GM12878 (cell line): ENCODE data around the gene UBQLN4.

Source experiments
- DPF2 ChIP-seq: fragments of 450-650 bp; IDR thresholded peaks from 2 replicates; pipeline ENCODE4 v1.6.1; 2017; ENCODE audit warnings: mild to moderate bottlenecking
- ESRRA ChIP-seq: IDR thresholded peaks from 2 replicates; pipeline ENCODE4 v1.6.1; 2012; ENCODE audit warnings: mild to moderate bottlenecking, low read length, improper control_type of control experiment
- FOXM1 ChIP-seq: IDR thresholded peaks from 2 replicates; pipeline ENCODE4 v1.6.1; 2012; ENCODE audit warnings: low read depth, mild to moderate bottlenecking, inconsistent platforms, low read length, moderate library complexity
- JUNB ChIP-seq: IDR thresholded peaks from 2 replicates; pipeline ENCODE4 v1.6.1; 2016; ENCODE audit warnings: antibody characterized with exemption, mild to moderate bottlenecking
- JUND ChIP-seq: IDR thresholded peaks from 2 replicates; pipeline ENCODE4 v1.6.1; 2012; ENCODE audit warnings: low read depth, mild to moderate bottlenecking, low read length, improper control_type of control experiment, moderate library complexity
- NFYB ChIP-seq: IDR thresholded peaks from 2 replicates; pipeline ENCODE4 v1.6.1; 2011; ENCODE audit warnings: low read depth, mild to moderate bottlenecking, low read length, improper control_type of control experiment, moderate library complexity; ENCODE audit not compliant: insufficient read depth
- POLR2A ChIP-seq: IDR thresholded peaks from 2 replicates; pipeline ENCODE4 v1.6.1; 2011; ENCODE audit warnings: low read depth, mild to moderate bottlenecking, low read length
- TF ChIP-seq, protein P1 (sequence below): fragments of 450-650 bp; conservative IDR thresholded peaks from 2 replicates; pipeline ENCODE4 v1.6.1; 2017; ENCODE audit warnings: mild to moderate bottlenecking, moderate library complexity
- TF ChIP-seq, protein P2 (sequence below), 3 experiments: IDR thresholded peaks in 2 of 3; conservative IDR thresholded peaks in 1 of 3; 2 replicates each; pipeline ENCODE4 v1.5.1; 2011; ENCODE audit warnings: low read depth in 3 of 3, low read length in 3 of 3, mild to moderate bottlenecking in 3 of 3, control low read depth in 2 of 3, moderate library complexity in 2 of 3, inconsistent platforms in 1 of 3, mixed read lengths in 1 of 3; ENCODE audit not compliant: control insufficient read depth in 2 of 3, insufficient read depth in 1 of 3; ENCODE audit errors: extremely low read depth in 1 of 3

DNA sequence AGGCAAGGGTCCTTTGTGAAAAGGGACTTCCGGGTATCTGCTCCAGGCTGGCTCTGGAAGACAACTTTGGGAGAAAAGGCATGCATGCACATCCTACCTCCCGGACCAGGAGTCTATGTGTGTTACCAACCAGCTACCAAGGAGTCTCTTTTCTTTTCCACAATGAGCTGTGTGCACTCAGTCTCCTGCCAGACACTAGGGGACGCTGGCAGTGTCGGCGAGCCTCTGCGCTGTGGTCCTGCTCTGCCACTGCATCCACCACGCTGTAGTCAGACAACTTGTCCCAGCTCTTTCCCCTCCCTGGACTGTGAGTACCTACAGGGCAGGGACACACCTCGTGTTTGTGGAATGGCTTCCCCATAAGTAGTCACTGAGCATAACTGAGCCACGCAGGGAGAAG lies 27.7 kb downstream of the UBQLN4 start:
- TF ChIP-seq, protein P1, sequence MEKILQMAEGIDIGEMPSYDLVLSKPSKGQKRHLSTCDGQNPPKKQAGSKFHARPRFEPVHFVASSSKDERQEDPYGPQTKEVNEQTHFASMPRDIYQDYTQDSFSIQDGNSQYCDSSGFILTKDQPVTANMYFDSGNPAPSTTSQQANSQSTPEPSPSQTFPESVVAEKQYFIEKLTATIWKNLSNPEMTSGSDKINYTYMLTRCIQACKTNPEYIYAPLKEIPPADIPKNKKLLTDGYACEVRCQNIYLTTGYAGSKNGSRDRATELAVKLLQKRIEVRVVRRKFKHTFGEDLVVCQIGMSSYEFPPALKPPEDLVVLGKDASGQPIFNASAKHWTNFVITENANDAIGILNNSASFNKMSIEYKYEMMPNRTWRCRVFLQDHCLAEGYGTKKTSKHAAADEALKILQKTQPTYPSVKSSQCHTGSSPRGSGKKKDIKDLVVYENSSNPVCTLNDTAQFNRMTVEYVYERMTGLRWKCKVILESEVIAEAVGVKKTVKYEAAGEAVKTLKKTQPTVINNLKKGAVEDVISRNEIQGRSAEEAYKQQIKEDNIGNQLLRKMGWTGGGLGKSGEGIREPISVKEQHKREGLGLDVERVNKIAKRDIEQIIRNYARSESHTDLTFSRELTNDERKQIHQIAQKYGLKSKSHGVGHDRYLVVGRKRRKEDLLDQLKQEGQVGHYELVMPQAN = no peak
- TF ChIP-seq DPF2 (no peak), FOXM1 (no peak), NFYB (no peak), JUNB (no peak), ESRRA (no peak), POLR2A (no peak), JUND (no peak)
- TF ChIP-seq, protein P2, sequence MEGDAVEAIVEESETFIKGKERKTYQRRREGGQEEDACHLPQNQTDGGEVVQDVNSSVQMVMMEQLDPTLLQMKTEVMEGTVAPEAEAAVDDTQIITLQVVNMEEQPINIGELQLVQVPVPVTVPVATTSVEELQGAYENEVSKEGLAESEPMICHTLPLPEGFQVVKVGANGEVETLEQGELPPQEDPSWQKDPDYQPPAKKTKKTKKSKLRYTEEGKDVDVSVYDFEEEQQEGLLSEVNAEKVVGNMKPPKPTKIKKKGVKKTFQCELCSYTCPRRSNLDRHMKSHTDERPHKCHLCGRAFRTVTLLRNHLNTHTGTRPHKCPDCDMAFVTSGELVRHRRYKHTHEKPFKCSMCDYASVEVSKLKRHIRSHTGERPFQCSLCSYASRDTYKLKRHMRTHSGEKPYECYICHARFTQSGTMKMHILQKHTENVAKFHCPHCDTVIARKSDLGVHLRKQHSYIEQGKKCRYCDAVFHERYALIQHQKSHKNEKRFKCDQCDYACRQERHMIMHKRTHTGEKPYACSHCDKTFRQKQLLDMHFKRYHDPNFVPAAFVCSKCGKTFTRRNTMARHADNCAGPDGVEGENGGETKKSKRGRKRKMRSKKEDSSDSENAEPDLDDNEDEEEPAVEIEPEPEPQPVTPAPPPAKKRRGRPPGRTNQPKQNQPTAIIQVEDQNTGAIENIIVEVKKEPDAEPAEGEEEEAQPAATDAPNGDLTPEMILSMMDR (IDR thresholded peaks at IDR 0.05 in 2 of 3, conservative IDR thresholded peaks at IDR 0.05 in 1 of 3; ENCODE audit: control insufficient read depth in 2 of 3, extremely low read depth in 1 of 3, insufficient read depth in 1 of 3, low read depth in 3 of 3, low read length in 3 of 3) = peak; percentile 37 to 73 (median 62)
